DND-41 (cell line): Measurements from ENCODE around the gene GLB1L.

Experiments used
- ATAC-seq: fragments of 200-7000 bp; cut with Tn5 transposase; 3 replicates; pipeline ENCODE4 v1.9.1; 2021; ENCODE audit warnings: low read depth; ENCODE audit not compliant: insufficient read depth
- DNase-seq: peaks from one replicate; pipeline ENCODE4 v3.0.0-alpha.2; 2020
- H2AFZ ChIP-seq: 2 replicates; pipeline ENCODE4 v1.6.0; 2012; ENCODE audit warnings: low read depth, low read length
- H3K27ac ChIP-seq: 2 replicates; pipeline ENCODE4 v1.5.1; 2012; ENCODE audit warnings: low read length, inconsistent platforms
- H3K27me3 ChIP-seq: fragments of 200-600 bp; sonication (generic); 2 replicates; pipeline ENCODE4 v1.6.0; 2012; ENCODE audit warnings: low read length, mild to moderate bottlenecking, inconsistent platforms; ENCODE audit not compliant: insufficient read depth, poor library complexity
- H3K36me3 ChIP-seq: 2 replicates; pipeline ENCODE4 v1.5.1; 2012; ENCODE audit warnings: low read length, inconsistent platforms; ENCODE audit not compliant: insufficient read depth
- H3K4me1 ChIP-seq: 2 replicates; pipeline ENCODE4 v1.5.1; 2012; ENCODE audit warnings: mild to moderate bottlenecking, low read length; ENCODE audit not compliant: insufficient read depth
- H3K4me2 ChIP-seq: 2 replicates; pipeline ENCODE4 v1.6.0; 2012; ENCODE audit warnings: mild to moderate bottlenecking, moderate library complexity, low read length, inconsistent platforms; ENCODE audit not compliant: insufficient read depth
- H3K4me3 ChIP-seq, 2 experiments: fragments of 200-600 bp in 1 of 2; shearing (Covaris generic) in 1 of 2; 2 replicates each; pipeline ENCODE4 v1.5.1; 2012 to 2016; ENCODE audit warnings: inconsistent platforms in 2 of 2, low read length in 2 of 2, mild to moderate bottlenecking in 2 of 2, low read depth in 1 of 2, moderate library complexity in 1 of 2
- H3K79me2 ChIP-seq: 2 replicates; pipeline ENCODE4 v1.6.0; 2012; ENCODE audit warnings: low read length, inconsistent platforms; ENCODE audit not compliant: insufficient read depth
- H3K9ac ChIP-seq: 2 replicates; pipeline ENCODE4 v1.6.0; 2012; ENCODE audit warnings: low read depth, mild to moderate bottlenecking, inconsistent platforms, low read length, moderate library complexity
- H3K9me3 ChIP-seq: 2 replicates; pipeline ENCODE4 v1.5.1; 2012; ENCODE audit warnings: low read length, moderate library complexity, mild to moderate bottlenecking, inconsistent platforms; ENCODE audit not compliant: insufficient read depth, severe bottlenecking
- H4K20me1 ChIP-seq: 2 replicates; pipeline ENCODE4 v1.6.0; 2012; ENCODE audit warnings: low read length; ENCODE audit not compliant: insufficient read depth
- EZH2 ChIP-seq: IDR thresholded peaks from 3 replicates; pipeline ENCODE4 v1.6.1; 2012; ENCODE audit warnings: borderline replicate concordance, low read depth, mild to moderate bottlenecking, moderate library complexity, low read length, inconsistent platforms; ENCODE audit not compliant: severe bottlenecking
- TF ChIP-seq, protein P1 (sequence below): IDR thresholded peaks from 2 replicates; pipeline ENCODE4 v1.5.1; 2012; ENCODE audit warnings: borderline replicate concordance, low read length, moderate library complexity, mild to moderate bottlenecking; ENCODE audit not compliant: poor library complexity, severe bottlenecking; ENCODE audit errors: extremely low read depth

Gene GLB1L

DNA sequence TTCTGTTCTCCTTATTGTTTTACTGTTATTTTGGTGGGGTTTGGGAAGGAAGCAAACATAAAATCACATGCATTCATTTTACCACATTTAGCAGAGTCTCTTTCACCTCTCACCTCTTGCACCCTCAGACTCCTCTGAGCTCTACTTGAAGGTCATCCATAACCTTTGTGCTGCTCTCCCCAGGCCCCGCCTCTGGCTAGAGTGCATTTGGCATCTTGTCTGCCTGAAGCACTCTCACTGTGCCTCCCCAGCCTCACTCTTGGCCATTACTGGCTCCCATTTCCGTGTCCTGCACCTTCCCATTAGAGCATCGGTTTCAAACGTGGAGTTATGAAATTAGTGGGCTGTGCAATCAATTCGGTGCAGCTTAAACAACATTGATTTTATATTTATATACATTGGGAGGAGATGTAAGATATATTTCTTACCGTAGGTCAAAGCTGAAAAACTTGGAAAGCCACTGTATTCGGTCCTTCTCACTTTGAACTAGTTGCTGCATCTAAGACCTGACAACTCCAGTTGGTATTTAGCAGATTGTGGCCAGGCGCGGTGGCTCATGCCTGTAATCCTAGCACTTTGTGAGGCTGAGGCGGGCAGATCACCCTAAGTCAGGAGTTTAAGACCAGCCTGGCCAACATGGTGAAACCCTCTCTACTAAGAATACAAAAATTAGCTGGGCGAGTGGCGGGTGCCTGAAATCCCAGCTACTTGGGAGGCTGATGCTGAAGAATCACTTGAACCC, 45.6 kb downstream of the GLB1L start:
- ATAC-seq, result no peak
- H3K27ac ChIP-seq, result no peak overlapping the region
- H3K36me3 ChIP-seq, result no peaks in the 10 kb centered on the region
- H3K4me1 ChIP-seq, result no peaks in the 10 kb centered on the region
- H3K9ac ChIP-seq, result no peak overlapping the region
- H3K27me3 ChIP-seq, result no peaks in the 10 kb centered on the region
- H3K79me2 ChIP-seq, result no peaks in the 10 kb centered on the region
- no peak overlapping the region for H3K4me3 ChIP-seq
- H4K20me1 ChIP-seq, result no peaks in the 10 kb centered on the region
- no peak overlapping the region for H2AFZ ChIP-seq
- TF ChIP-seq, protein P1, sequence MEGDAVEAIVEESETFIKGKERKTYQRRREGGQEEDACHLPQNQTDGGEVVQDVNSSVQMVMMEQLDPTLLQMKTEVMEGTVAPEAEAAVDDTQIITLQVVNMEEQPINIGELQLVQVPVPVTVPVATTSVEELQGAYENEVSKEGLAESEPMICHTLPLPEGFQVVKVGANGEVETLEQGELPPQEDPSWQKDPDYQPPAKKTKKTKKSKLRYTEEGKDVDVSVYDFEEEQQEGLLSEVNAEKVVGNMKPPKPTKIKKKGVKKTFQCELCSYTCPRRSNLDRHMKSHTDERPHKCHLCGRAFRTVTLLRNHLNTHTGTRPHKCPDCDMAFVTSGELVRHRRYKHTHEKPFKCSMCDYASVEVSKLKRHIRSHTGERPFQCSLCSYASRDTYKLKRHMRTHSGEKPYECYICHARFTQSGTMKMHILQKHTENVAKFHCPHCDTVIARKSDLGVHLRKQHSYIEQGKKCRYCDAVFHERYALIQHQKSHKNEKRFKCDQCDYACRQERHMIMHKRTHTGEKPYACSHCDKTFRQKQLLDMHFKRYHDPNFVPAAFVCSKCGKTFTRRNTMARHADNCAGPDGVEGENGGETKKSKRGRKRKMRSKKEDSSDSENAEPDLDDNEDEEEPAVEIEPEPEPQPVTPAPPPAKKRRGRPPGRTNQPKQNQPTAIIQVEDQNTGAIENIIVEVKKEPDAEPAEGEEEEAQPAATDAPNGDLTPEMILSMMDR, result no peak
- TF ChIP-seq EZH2, result no peak
- no peaks in the 10 kb centered on the region for H3K9me3 ChIP-seq
- no peak overlapping the region for H3K4me2 ChIP-seq
- DNase-seq, result no peak

DNA sequence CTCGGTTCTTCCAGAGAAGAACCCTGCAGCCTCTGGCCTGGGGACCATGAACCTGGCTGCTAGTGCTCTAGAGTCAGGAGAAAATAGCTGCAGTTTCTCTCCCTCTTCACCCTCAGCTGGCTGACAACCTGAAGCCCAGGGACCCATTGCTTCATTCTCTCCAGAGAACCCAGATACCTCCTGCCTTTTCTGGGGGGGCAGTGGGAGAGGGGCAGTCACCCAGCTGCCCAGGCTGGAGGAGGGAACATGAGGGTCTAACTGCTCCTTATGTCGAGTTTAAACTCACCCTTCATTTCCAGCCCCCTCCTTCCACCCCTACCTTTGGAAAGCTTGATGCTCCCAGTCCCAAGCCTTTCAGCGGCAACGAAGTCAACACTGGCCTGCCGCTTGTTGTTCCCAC, 46.3 kb downstream of the GLB1L start:
- TF ChIP-seq, protein P1, result no peak
- no peak for TF ChIP-seq EZH2
- Histone ChIP-seq H3K9me3 (no peaks in the 10 kb centered on the region), H3K4me1 (no peaks in the 10 kb centered on the region)

DNA sequence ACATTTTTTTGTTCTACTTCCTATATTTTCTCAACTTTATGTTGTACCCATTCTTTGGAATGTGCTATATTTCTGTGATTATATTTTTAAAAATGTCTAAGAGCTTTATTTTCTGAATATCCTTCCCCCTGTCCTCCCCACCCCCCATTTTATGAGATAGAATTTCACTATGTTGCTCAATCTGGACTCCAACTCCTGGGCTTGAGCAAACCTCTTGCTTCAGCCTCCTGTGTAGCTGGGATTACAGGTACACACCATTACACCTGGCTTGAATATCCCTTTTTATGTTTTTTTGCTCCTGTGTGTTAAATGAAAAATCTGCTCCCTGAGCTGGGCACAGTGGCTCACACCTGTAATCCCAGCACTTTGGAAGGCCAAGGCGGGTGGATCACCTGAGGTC, 47.9 kb downstream of the GLB1L start:
- no peaks in the 10 kb centered on the region for H3K4me1 ChIP-seq
- no peak overlapping the region for H3K4me2 ChIP-seq
- H3K9ac ChIP-seq, result no peak overlapping the region
- no peak overlapping the region for H2AFZ ChIP-seq
- no peaks in the 10 kb centered on the region for H4K20me1 ChIP-seq
- no peaks in the 10 kb centered on the region for H3K27me3 ChIP-seq
- H3K36me3 ChIP-seq, result no peaks in the 10 kb centered on the region
- DNase-seq (no peak), ATAC-seq (no peak)
- H3K9me3 ChIP-seq, result no peaks in the 10 kb centered on the region
- H3K27ac ChIP-seq, result no peak overlapping the region
- no peak overlapping the region for H3K4me3 ChIP-seq
- TF ChIP-seq, protein P1, result no peak
- TF ChIP-seq EZH2, result no peak
- no peaks in the 10 kb centered on the region for H3K79me2 ChIP-seq

More for the DNA sequence above, 46.3 kb downstream of the GLB1L start:
- no peak overlapping the region for H3K9ac ChIP-seq
- no peak overlapping the region for H3K27ac ChIP-seq
- H3K79me2 ChIP-seq, result no peaks in the 10 kb centered on the region
- no peaks in the 10 kb centered on the region for H4K20me1 ChIP-seq
- no peak overlapping the region for H3K4me2 ChIP-seq
- H3K36me3 ChIP-seq, result no peaks in the 10 kb centered on the region
- DNase-seq (no peak), ATAC-seq (no peak)
- no peaks in the 10 kb centered on the region for H3K27me3 ChIP-seq
- H2AFZ ChIP-seq, result no peak overlapping the region
- no peak overlapping the region for H3K4me3 ChIP-seq
